Activated CD4-positive, alpha-beta T cell treated with anti-CD3 and anti-CD28 coated beads for 36 hours (primary cell): ENCODE results near the gene TNFSF4. TPM values are rescaled to one million over a fixed set of nuclear protein-coding genes. Genes with fewer than 3 reads are reported as not detected.
"Not testable (repeated sequence)": the region's sequence is repeated elsewhere in the genome, so short reads cannot be mapped to it uniquely, and the experiment has no call there.

Experiments
- ATAC-seq: fragments of 200-7000 bp; cut with Tn5 transposase; one replicate; pipeline ENCODE4 v1.10.0; 2021; ENCODE audit warnings: mild to moderate bottlenecking, moderate library complexity
- CTCF ChIA-PET: fragments of 350-600 bp; sonication (Branson Sonifier 250); formaldehyde crosslinking; loops from one replicate; lab custom pipeline; 2021; ENCODE audit warnings: antibody characterized with exemption; lab: Charles Lee
- POLR2A ChIA-PET: fragments of 350-600 bp; sonication (Branson Sonifier 250); formaldehyde crosslinking; loops from one replicate; lab custom pipeline; 2021; ENCODE audit warnings: antibody characterized with exemption, inconsistent platforms; lab: Charles Lee
- DNase-seq: peaks from one replicate; pipeline ENCODE4 v3.0.0-alpha.2; 2020
- H3K27ac Mint-ChIP-seq: one replicate; pipeline ENCODE4 v1.8.0; 2021; ENCODE audit warnings: mixed read lengths
- H3K27me3 Mint-ChIP-seq: one replicate; pipeline ENCODE4 v1.8.0; 2021; ENCODE audit warnings: mixed read lengths
- H3K36me3 Mint-ChIP-seq: one replicate; pipeline ENCODE4 v1.8.0; 2021; ENCODE audit warnings: low read depth, mixed read lengths
- H3K4me1 Mint-ChIP-seq: one replicate; pipeline ENCODE4 v1.8.0; 2021; ENCODE audit warnings: mixed read lengths
- H3K4me3 Mint-ChIP-seq: one replicate; pipeline ENCODE4 v1.8.0; 2021; ENCODE audit warnings: mild to moderate bottlenecking, moderate library complexity, mixed read lengths
- H3K9me3 Mint-ChIP-seq: one replicate; pipeline ENCODE4 v1.8.0; 2021; ENCODE audit warnings: low read depth, mixed read lengths
- intact Hi-C, 2 experiments: fragments of 100-400 bp; cut with DNase I in 1 of 2; cut with micrococcal nuclease in 1 of 2; formaldehyde crosslinking; loops; one replicate each; pipeline versions ENCODE4 v1.14.2 to v1.15.1; 2022 to 2024; cut with DNase I, micrococcal nuclease
- total RNA-seq, 2 experiments: library from RNA; stranded (reverse); gene quantifications; one replicate each; pipeline ENCODE4 v1.2.3, GENCODE V29; 2021

The TNFSF4 gene
- total RNA-seq, 2 experiments from 2014 or later = 0.33 to 0.41 TPM

DNA sequence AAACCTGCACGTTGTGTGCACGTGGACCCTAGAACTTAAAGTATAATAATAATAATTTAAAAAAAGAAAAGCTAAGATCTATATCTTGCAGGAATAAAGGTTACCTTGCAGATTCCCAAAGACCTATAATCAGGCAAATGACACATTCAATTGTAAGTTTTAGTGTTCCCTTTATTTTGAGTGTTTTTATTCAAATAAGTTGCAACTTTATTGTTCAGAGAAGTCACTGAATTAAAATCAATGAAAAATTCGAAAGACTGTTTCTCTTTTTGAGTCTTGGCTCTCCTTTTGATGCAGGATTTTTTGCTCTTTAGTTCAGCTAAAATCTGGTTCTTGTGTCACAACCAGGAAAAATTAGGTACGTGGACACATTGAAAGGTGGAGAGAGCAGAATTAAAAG, 27.8 kb upstream of the TNFSF4 start:
- Mint-ChIP-seq H3K27me3 (no peaks in the 10 kb centered on the region), H3K4me1 (no peaks in the 10 kb centered on the region), H3K36me3 (peaks cover 2% of the 10 kb centered on the region), H3K27ac (no peak overlapping the region), H3K4me3 (no peak overlapping the region), H3K9me3 (peaks cover 6% of the 10 kb centered on the region)
- ChIA-PET POLR2A (no interaction called here), CTCF (interaction anchor here (0.9 to 1.1 kb wide), 2 partner anchors 13 to 18 kb away, joined by 4 read pairs; no protein-coding TSS in a partner anchor)
- DNase-seq (no peak), ATAC-seq (no peak)
- intact Hi-C loops = no loop called here

DNA sequence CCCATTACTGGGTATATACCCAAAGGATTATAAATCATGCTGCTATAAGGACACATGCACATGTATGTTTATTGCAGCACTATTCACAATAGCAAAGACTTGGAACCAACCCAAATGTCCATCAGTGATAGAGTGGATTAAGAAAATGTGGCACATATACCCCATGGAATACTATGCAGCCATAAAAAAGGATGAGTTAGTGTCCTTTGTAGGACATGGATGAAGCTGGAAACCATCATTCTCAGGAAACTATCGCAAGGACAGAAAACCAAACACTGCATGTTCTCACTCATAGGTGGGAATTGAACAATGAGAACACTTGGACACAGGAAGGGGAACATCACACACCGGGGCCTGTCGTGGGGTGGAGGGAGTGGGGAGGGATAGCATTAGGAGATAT, 27.3 kb upstream of the TNFSF4 start:
- H3K27ac Mint-ChIP-seq, DNase-seq, intact Hi-C loops, ATAC-seq, H3K36me3 Mint-ChIP-seq, H3K4me1 Mint-ChIP-seq, H3K27me3 Mint-ChIP-seq, H3K9me3 Mint-ChIP-seq, POLR2A ChIA-PET, H3K4me3 Mint-ChIP-seq: not testable (repeated sequence)
- CTCF ChIA-PET = interaction anchor here (0.9 kb wide), 1 partner anchor 13 kb away, joined by 4 read pairs; no protein-coding TSS in a partner anchor

DNA sequence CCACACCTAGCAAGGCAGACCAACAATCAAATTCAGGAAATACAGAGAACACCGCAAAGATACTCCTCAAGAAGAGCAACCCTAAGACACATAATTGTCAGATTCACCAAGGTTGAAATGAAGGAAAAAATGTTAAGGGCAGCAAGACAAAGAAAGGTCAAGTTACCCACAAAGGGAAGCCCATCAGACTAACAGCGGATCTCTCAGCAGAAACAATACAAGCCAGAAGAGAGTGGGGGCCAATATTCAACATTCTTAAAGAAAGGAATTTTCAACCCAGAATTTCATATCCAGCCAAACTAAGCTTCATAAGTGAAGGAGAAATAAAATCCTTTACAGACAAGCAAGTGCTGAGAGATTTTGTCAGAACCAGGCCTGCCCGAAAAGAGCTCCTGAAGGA, 21.9 kb upstream of the TNFSF4 start:
- intact Hi-C loops, H3K4me3 Mint-ChIP-seq, DNase-seq, ATAC-seq, H3K4me1 Mint-ChIP-seq, H3K36me3 Mint-ChIP-seq, POLR2A ChIA-PET, H3K27me3 Mint-ChIP-seq, H3K27ac Mint-ChIP-seq: not testable (repeated sequence)
- peaks cover 10% of the 10 kb centered on the region for H3K9me3 Mint-ChIP-seq
- CTCF ChIA-PET = interaction anchor here (0.6 kb wide), 1 partner anchor 292 kb away, joined by 3 read pairs; no protein-coding TSS in a partner anchor

DNA sequence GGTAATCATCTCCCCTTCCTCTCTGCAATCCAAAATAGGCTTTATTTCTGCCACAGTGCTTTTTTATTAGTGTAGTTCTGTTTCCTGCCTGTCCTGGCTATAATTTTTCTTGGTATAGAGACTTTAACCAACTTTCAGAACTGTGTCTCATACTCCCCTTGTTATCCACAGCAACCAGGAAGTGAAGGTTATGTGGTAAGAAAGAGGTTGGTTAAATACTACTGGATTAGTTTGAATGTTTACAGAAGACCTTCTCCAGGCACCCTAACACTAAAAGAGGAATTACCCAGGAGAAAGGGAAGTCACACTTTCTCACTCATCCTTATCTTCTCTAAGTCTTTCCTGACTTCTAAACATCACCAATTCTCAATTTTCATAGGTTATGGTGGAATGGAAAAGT, 17.8 kb upstream of the TNFSF4 start:
- Mint-ChIP-seq H3K4me1 (peaks cover 12% of the 10 kb centered on the region), H3K4me3 (no peak overlapping the region), H3K27me3 (no peaks in the 10 kb centered on the region), H3K9me3 (peaks cover 8% of the 10 kb centered on the region), H3K27ac (no peak overlapping the region), H3K36me3 (peaks cover 6% of the 10 kb centered on the region)
- DNase-seq (no peak), ATAC-seq (no peak)
- intact Hi-C loops = no loop called here
- ChIA-PET POLR2A (no interaction called here), CTCF (no interaction called here)

DNA sequence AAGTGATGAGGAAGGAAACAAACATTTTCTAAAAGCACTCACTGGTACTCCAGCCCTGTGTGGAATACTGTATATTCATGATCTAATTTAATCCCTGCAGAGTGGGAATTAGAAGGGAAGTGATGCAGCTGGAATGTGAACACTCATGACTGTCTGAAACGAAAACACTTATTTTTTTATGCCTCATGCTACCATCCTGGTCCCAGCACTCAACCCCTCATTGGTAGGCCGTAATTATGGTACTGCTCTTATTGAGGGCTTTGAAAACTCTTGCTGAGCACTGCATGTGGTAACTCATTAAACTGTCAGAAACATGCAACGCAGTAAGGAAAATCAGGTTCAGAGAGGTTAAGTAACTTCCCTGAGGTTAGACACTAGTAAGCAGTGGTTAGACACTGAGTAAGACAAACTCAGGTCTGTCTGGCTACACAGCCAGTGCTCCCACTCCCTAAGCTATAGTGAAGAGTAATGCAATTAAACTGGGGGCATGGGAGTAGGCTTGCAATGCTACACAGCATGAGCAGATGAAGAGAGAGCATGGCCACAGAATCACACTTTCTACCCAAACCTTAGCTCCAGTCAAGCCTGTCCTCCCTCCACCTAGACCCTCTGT, 17.3 kb upstream of the TNFSF4 start:
- H3K4me1 Mint-ChIP-seq = peaks cover 12% of the 10 kb centered on the region
- ChIA-PET CTCF (interaction anchor here (0.6 kb wide), 1 partner anchor 365 kb away, joined by 3 read pairs; no protein-coding TSS in a partner anchor), POLR2A (no interaction called here)
- ATAC-seq (no peak), DNase-seq (no peak)
- intact Hi-C loops = no loop called here
- no peaks in the 10 kb centered on the region for H3K27me3 Mint-ChIP-seq
- no peak overlapping the region for H3K27ac Mint-ChIP-seq
- no peak overlapping the region for H3K4me3 Mint-ChIP-seq
- H3K36me3 Mint-ChIP-seq = peaks cover 5% of the 10 kb centered on the region
- H3K9me3 Mint-ChIP-seq = peaks cover 6% of the 10 kb centered on the region

DNA sequence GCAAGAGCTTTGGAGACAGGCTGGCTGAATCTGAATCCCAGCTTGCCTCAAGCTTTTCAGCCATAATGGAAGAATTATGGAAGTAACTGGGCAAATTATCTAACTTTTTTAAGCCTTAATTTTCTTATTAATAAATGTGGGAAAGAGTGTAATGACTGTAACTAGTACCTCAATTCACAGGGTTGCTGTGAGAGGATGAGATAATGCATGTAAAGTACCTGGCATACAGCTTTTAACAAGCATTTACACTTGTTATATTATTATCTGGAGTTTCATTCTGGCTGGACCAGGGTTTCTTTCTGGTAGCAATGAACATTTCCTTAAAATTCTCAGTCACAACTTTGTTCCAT, 15.9 kb upstream of the TNFSF4 start:
- intact Hi-C loops = no loop called here
- no peaks in the 10 kb centered on the region for H3K36me3 Mint-ChIP-seq

DNA sequence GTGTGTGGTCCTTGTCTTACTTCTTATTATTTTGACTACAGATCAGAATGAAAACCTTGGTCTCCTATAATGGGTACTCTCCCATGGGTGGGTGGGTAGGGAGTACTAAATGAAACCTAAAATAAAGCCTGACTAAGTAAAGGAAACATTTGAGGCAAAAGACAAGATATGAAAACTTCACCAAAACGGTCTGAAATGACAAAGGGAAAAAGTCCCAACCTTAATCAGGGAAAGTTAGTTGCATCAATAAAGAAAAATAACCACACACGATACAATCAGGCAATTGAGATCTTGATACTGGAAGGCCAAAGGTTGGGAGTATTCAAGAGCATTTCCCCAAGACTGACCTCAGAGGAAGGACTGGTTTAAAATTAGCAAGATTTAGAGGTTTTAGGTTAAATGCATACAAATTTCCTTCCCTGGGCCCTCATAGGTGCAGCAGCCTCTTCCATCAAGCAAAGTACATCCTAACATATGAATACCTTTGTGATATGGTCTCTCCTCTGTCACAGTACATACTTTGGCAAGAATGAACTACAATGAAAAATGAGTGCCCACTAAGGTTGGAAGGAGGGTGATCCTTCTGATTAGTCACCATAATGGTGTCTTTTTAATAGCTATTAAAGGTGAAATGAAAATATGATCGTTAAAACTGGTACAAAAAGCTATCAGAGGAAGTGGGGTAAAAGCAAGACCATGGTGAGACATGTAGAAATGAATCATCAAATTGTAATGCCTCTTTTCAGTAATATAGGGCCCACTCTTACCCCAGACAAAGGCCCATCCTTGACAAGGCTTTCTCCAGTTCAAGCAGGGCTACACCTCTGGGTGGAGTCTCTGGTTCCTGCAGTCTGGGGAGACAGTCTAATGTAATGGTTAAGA, 15.3 kb upstream of the TNFSF4 start:
- no peaks in the 10 kb centered on the region for H3K27me3 Mint-ChIP-seq
- ATAC-seq = peak; percentile 69
- ChIA-PET CTCF (interaction anchor here (0.5 to 0.7 kb wide), 3 partner anchors 12 to 588 kb away, joined by 3 to 4 read pairs (median 3); no protein-coding TSS in a partner anchor), POLR2A (no interaction called here)
- no peak overlapping the region for H3K27ac Mint-ChIP-seq
- no peak for DNase-seq
- H3K36me3 Mint-ChIP-seq = no peaks in the 10 kb centered on the region
- H3K4me3 Mint-ChIP-seq = no peak overlapping the region
- intact Hi-C loops = no loop called here
- H3K9me3 Mint-ChIP-seq = no peaks in the 10 kb centered on the region
- peaks cover 12% of the 10 kb centered on the region for H3K4me1 Mint-ChIP-seq

More for the DNA sequence above, 15.9 kb upstream of the TNFSF4 start:
- Mint-ChIP-seq H3K4me3 (no peak overlapping the region), H3K4me1 (peaks cover 12% of the 10 kb centered on the region), H3K27me3 (no peaks in the 10 kb centered on the region), H3K9me3 (no peaks in the 10 kb centered on the region), H3K27ac (no peak overlapping the region)
- POLR2A ChIA-PET = no interaction called here
- CTCF ChIA-PET = interaction anchor here (0.6 to 0.7 kb wide), 2 partner anchors 106 to 589 kb away, joined by 3 read pairs; no protein-coding TSS in a partner anchor
- ATAC-seq (no peak), DNase-seq (no peak)

DNA sequence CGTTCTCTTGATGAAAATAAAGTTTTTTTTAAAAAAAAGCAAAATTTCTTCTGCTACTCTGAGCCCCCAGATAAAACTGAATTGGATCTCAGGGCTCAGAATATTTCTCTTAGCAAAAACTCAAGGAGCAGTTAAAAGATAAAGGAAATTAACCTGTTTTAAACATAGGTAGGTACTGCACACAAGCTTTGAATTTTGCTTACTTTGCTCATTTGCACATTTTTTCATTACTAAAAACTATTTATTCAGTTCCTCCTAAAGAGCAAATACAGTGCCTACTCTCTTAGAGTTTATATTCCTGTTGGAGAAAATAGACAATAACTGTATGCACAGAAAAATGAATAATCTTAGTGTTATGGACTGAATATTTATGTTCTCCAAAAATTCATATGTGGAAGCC, 13.0 kb upstream of the TNFSF4 start:
- ChIA-PET POLR2A (no interaction called here), CTCF (no interaction called here)
- H3K27ac Mint-ChIP-seq = no peak overlapping the region
- no peaks in the 10 kb centered on the region for H3K9me3 Mint-ChIP-seq
- ATAC-seq (no peak), DNase-seq (no peak)
- H3K27me3 Mint-ChIP-seq = no peaks in the 10 kb centered on the region
- no peak overlapping the region for H3K4me3 Mint-ChIP-seq
- intact Hi-C loops = no loop called here
- H3K36me3 Mint-ChIP-seq = no peaks in the 10 kb centered on the region
- H3K4me1 Mint-ChIP-seq = peaks cover 11% of the 10 kb centered on the region

DNA sequence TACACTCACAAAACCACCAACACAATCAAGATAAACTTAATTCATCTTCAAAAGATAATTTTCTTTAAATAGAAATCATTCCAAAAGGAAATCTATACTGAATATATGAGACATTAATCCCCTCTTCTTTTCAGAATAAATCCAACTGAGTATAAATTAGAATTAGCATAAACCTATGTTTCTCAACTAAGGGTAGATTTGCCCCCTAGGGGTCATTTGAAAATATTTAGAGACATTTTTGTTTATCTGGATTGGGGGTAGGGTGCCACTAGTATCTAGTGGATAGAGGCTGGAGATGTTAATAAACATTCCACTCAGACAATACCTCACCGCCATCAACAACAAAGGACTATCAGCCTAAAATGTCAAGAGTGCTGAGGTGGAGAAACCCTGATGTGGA, 6.5 kb upstream of the TNFSF4 start:
- intact Hi-C loops = no loop called here
- CTCF ChIA-PET = interaction anchor here (1.3 to 1.7 kb wide), 2 partner anchors 11 to 84 kb away, joined by 3 to 5 read pairs; no protein-coding TSS in a partner anchor
- no peak overlapping the region for H3K27ac Mint-ChIP-seq

DNA sequence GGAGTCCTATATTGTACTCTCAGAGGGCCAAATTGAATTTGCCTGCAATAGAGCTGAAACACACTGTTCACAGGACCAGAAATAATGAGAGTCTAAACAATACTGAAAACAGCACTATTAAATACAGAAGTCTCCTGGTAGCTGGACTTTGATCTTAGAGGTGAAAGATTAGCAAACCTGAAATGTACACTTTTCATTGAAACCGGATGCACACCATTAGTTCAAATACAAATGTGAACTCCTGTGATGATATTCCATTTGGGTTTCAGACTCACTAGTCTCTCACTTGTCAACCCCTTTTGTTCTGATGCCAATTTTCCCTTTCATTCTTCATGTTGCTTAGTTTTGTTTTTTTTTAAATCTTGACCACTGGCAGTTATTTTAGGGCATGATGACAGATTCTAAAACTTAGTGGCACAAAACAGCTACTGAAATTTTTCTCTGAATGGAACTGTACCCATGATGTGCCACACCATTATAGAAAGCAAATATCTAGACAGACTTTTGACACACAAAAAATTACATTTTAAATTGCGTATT, 5.9 kb upstream of the TNFSF4 start:
- no peaks in the 10 kb centered on the region for H3K9me3 Mint-ChIP-seq
- CTCF ChIA-PET = interaction anchor here (1.3 to 1.7 kb wide), 3 partner anchors 10 to 468 kb away, joined by 3 to 6 read pairs (median 5); no protein-coding TSS in a partner anchor
- POLR2A ChIA-PET = no interaction called here
- ATAC-seq (no peak), DNase-seq (no peak)
- H3K27me3 Mint-ChIP-seq = peaks cover 15% of the 10 kb centered on the region
- intact Hi-C loops = no loop called here
- H3K4me3 Mint-ChIP-seq = no peak overlapping the region
- peaks cover 5% of the 10 kb centered on the region for H3K4me1 Mint-ChIP-seq
- H3K36me3 Mint-ChIP-seq = no peaks in the 10 kb centered on the region
- H3K27ac Mint-ChIP-seq = no peak overlapping the region

More for the DNA sequence above, 6.5 kb upstream of the TNFSF4 start:
- no peak overlapping the region for H3K4me3 Mint-ChIP-seq
- peaks cover 15% of the 10 kb centered on the region for H3K27me3 Mint-ChIP-seq
- POLR2A ChIA-PET = no interaction called here
- DNase-seq (no peak), ATAC-seq (no peak)
- no peaks in the 10 kb centered on the region for H3K36me3 Mint-ChIP-seq
- H3K9me3 Mint-ChIP-seq = no peaks in the 10 kb centered on the region
- peaks cover 5% of the 10 kb centered on the region for H3K4me1 Mint-ChIP-seq

DNA sequence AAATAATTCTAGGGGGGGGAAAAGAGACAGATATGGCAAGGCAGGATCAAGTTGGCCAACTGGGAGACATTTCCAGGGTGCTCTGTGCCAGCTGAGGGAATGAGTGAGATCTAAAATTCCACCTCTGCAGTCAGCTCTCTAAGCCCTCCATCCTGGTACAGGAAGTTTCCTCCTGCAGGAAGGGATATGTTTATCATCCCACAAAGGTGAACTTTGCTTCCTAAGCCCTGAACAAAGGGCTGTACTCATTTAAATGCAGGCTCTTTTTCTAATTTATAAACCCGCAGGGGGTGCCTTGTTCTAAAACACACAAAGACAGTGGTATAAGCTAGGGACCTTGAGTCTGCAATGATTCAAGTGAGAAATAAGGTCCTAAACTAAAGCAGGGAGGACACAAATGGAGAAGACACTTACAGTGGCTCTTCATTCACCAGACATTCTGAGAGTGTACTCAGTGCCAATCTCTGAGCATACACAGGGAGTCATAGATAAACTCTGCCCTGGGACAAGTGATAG, 3.6 kb upstream of the TNFSF4 start:
- H3K4me1 Mint-ChIP-seq = peaks cover 24% of the 10 kb centered on the region
- H3K27me3 Mint-ChIP-seq = peaks cover 19% of the 10 kb centered on the region
- H3K4me3 Mint-ChIP-seq = no peak overlapping the region
- POLR2A ChIA-PET = no interaction called here
- CTCF ChIA-PET = interaction anchor here (0.8 kb wide), 1 partner anchor 466 kb away, joined by 4 read pairs; no protein-coding TSS in a partner anchor
- ATAC-seq (no peak), DNase-seq (no peak)
- no peaks in the 10 kb centered on the region for H3K9me3 Mint-ChIP-seq
- no peaks in the 10 kb centered on the region for H3K36me3 Mint-ChIP-seq
- intact Hi-C loops = no loop called here
- H3K27ac Mint-ChIP-seq = no peak overlapping the region
